ENCODE measurements around the gene PLXNA3.

The PLXNA3 gene

DNA sequence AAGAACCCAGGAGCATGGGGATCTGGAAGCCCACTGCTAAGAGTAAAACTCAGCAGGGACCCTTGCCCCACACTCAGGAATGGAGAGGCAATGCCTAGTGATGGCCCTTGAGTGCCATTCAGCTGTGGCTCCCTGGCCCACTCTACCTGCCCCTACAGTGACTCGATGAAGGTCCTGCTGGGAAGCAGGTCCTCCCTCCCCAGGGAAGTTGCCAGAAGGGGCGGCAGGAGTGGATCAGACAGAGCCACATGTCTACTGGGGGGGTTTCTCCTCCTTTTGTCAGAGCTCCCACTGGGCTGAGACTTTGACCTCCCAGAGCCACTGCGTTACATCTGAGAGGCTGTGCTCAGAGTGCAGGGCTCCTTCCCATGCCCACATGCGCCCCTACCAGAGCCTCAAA is 31.1 kb downstream of the PLXNA3 start:
- peak overlapping the region in 1 of 2 experiments; percentile 82 for H3K4me3 ChIP-seq (ENCODE audit: insufficient read depth in 1 of 2, low read depth in 1 of 2, low read length in 2 of 2)
- no peak overlapping the region for H2BK5ac ChIP-seq (ENCODE audit: low read depth, low read length, poor library complexity, severe bottlenecking)
- H4K8ac ChIP-seq (ENCODE audit: low read length), result no peak overlapping the region
- no peak overlapping the region for H2BK15ac ChIP-seq (ENCODE audit: low read depth, poor library complexity, severe bottlenecking)
- no peak overlapping the region for H3K18ac ChIP-seq (ENCODE audit: low read depth in 1 of 2, low read length in 2 of 2)
- H3K4me1 ChIP-seq (ENCODE audit: control insufficient read depth, insufficient read depth, low read depth, low read length), result peaks cover 26% of the 10 kb centered on the region
- no peak overlapping the region for H4K91ac ChIP-seq (ENCODE audit: low read length)
- H3K23ac ChIP-seq (ENCODE audit: low read length in 2 of 2), result no peak overlapping the region
- peaks cover 14% of the 10 kb centered on the region for H3K79me1 ChIP-seq (replicated peaks; ENCODE audit: low read length, poor library complexity, severe bottlenecking)
- no peak overlapping the region for H2BK120ac ChIP-seq (ENCODE audit: low read depth, low read length)
- H3K9ac ChIP-seq (ENCODE audit: low read length), result peak overlapping the region; percentile 85
- no peak overlapping the region for H3K14ac ChIP-seq (ENCODE audit: low read length in 2 of 2)
- no peak for DNase-seq
- no peak overlapping the region for H2AFZ ChIP-seq (ENCODE audit: low read depth, low read length)
- no peak overlapping the region for H3K27ac ChIP-seq (ENCODE audit: low read length, poor library complexity, severe bottlenecking)
- H2BK12ac ChIP-seq (ENCODE audit: low read length in 2 of 2), result no peak overlapping the region
- peaks cover 25 to 31% of the 10 kb centered on the region in 2 experiments for H3K36me3 ChIP-seq (ENCODE audit: control insufficient read depth in 1 of 2, insufficient read depth in 2 of 2, low read depth in 1 of 2, low read length in 2 of 2)
- no peak overlapping the region for H2AK5ac ChIP-seq (ENCODE audit: low read length, severe bottlenecking)
- WGBS, result 100% methylated on average over 4 of the region's 4 CpGs
- H3K27me3 ChIP-seq (ENCODE audit: control insufficient read depth in 1 of 2, insufficient read depth in 1 of 2, low read length in 2 of 2), result no peaks in the 10 kb centered on the region
- H3K9me3 ChIP-seq (ENCODE audit: control insufficient read depth, low read length), result no peaks in the 10 kb centered on the region
- no peak overlapping the region for H3K4me2 ChIP-seq (ENCODE audit: low read length, poor library complexity, severe bottlenecking)
- H3K4ac ChIP-seq (ENCODE audit: low read depth in 1 of 2, low read length in 2 of 2), result no peak overlapping the region

DNA sequence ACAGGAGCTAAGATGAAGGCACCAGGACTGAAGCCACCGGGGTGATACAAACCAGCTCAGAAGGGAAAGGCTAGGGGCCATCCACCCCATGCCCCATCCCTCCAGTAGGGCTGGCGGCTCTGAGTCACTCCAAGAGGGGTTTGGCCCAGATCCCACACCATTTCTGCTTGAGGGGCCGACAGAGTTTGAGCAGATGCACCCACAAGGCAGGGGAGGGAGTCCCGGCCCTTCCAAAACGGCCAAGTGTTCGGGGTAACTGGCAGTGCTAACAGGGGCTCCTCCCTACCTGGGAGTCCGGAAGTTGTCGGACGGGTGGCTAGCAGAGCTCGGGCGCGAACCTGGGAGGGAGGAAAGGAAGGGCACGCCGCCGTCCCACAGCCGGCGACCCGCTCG is 31.9 kb downstream of the PLXNA3 start:
- Histone ChIP-seq H2BK15ac (ENCODE audit: low read depth, poor library complexity, severe bottlenecking) (peak overlapping the region; percentile 90), H3K4me3 (ENCODE audit: insufficient read depth in 1 of 2, low read depth in 1 of 2, low read length in 2 of 2) (peak overlapping the region; percentile 65 to 82), H4K8ac (ENCODE audit: low read length) (no peak overlapping the region), H3K9me3 (ENCODE audit: control insufficient read depth, low read length) (no peaks in the 10 kb centered on the region), H4K91ac (ENCODE audit: low read length) (peak overlapping the region; percentile 75), H3K9ac (ENCODE audit: low read length) (peak overlapping the region; percentile 85), H3K4ac (ENCODE audit: low read depth in 1 of 2, low read length in 2 of 2) (peak overlapping the region; percentile 67 to 95), H2BK5ac (ENCODE audit: low read depth, low read length, poor library complexity, severe bottlenecking) (no peak overlapping the region), H3K14ac (ENCODE audit: low read length in 2 of 2) (peak overlapping the region in 1 of 2 experiments; percentile 15), H3K36me3 (ENCODE audit: control insufficient read depth in 1 of 2, insufficient read depth in 2 of 2, low read depth in 1 of 2, low read length in 2 of 2) (peaks cover 18 to 23% of the 10 kb centered on the region in 2 experiments), H3K79me1 (replicated peaks; ENCODE audit: low read length, poor library complexity, severe bottlenecking) (peaks cover 7% of the 10 kb centered on the region), H3K27ac (ENCODE audit: low read length, poor library complexity, severe bottlenecking) (peak overlapping the region; percentile 49), H2AFZ (ENCODE audit: low read depth, low read length) (no peak overlapping the region), H2AK5ac (ENCODE audit: low read length, severe bottlenecking) (no peak overlapping the region), H2BK12ac (ENCODE audit: low read length in 2 of 2) (peak overlapping the region in 1 of 2 experiments; percentile 54), H3K23ac (ENCODE audit: low read length in 2 of 2) (no peak overlapping the region), H3K4me1 (ENCODE audit: control insufficient read depth, insufficient read depth, low read depth, low read length) (peaks cover 19% of the 10 kb centered on the region), H3K4me2 (ENCODE audit: low read length, poor library complexity, severe bottlenecking) (peak overlapping the region; percentile 82), H3K27me3 (ENCODE audit: control insufficient read depth in 1 of 2, insufficient read depth in 1 of 2, low read length in 2 of 2) (peaks cover 0 to 5% of the 10 kb centered on the region in 2 experiments), H2BK120ac (ENCODE audit: low read depth, low read length) (no peak overlapping the region), H3K18ac (ENCODE audit: low read depth in 1 of 2, low read length in 2 of 2) (peak overlapping the region; percentile 54 to 88)
- 5% methylated on average over 6 of the region's 19 CpGs for WGBS
- peak; percentile 64 for DNase-seq

GRCh38 chrX:154490414-154491083 is 32.5 kb downstream of the PLXNA3 start, which contains the start of gene SLC10A3:
Gene SLC10A3 (minus strand): TSS chrX:154490629. CDS start chrX:154488940, 1,689 bp downstream.
- Histone ChIP-seq H3K14ac (ENCODE audit: low read length in 2 of 2) (peak within 1 kb of the TSS in 1 of 2 experiments; percentile 48), H4K91ac (ENCODE audit: low read length) (peak within 1 kb of the TSS; percentile 75), H3K4ac (ENCODE audit: low read depth in 1 of 2, low read length in 2 of 2) (peak within 1 kb of the TSS; percentile 67 to 95), H2BK120ac (ENCODE audit: low read depth, low read length) (peak within 1 kb of the TSS; percentile 79), H3K27ac (ENCODE audit: low read length, poor library complexity, severe bottlenecking) (peak within 1 kb of the TSS; percentile 76), H3K9ac (ENCODE audit: low read length) (peak within 1 kb of the TSS; percentile 93), H3K79me1 (replicated peaks; ENCODE audit: low read length, poor library complexity, severe bottlenecking) (peaks cover 5% of the 10 kb centered on the region), H3K4me2 (ENCODE audit: low read length, poor library complexity, severe bottlenecking) (peak within 1 kb of the TSS; percentile 82), H3K4me1 (ENCODE audit: control insufficient read depth, insufficient read depth, low read depth, low read length) (peaks cover 14% of the 10 kb centered on the region), H3K36me3 (ENCODE audit: control insufficient read depth in 1 of 2, insufficient read depth in 2 of 2, low read depth in 1 of 2, low read length in 2 of 2) (peaks cover 15 to 19% of the 10 kb centered on the region in 2 experiments), H3K4me3 (ENCODE audit: insufficient read depth in 1 of 2, low read depth in 1 of 2, low read length in 2 of 2) (peak within 1 kb of the TSS; percentile 65 to 82), H2AFZ (ENCODE audit: low read depth, low read length) (peak within 1 kb of the TSS; percentile 63), H3K23ac (ENCODE audit: low read length in 2 of 2) (no peak within 1 kb of the TSS), H2BK15ac (ENCODE audit: low read depth, poor library complexity, severe bottlenecking) (peak within 1 kb of the TSS; percentile 90), H4K8ac (ENCODE audit: low read length) (no peak within 1 kb of the TSS), H3K27me3 (ENCODE audit: control insufficient read depth in 1 of 2, insufficient read depth in 1 of 2, low read length in 2 of 2) (peaks cover 0 to 5% of the 10 kb centered on the region in 2 experiments), H3K18ac (ENCODE audit: low read depth in 1 of 2, low read length in 2 of 2) (peak within 1 kb of the TSS; percentile 70 to 88), H2BK12ac (ENCODE audit: low read length in 2 of 2) (peak within 1 kb of the TSS in 1 of 2 experiments; percentile 54), H2AK5ac (ENCODE audit: low read length, severe bottlenecking) (peak within 1 kb of the TSS; percentile 51), H2BK5ac (ENCODE audit: low read depth, low read length, poor library complexity, severe bottlenecking) (peak within 1 kb of the TSS; percentile 57), H3K9me3 (ENCODE audit: control insufficient read depth, low read length) (no peaks in the 10 kb centered on the region)
- peak; percentile 94 for DNase-seq
- under 1% methylated on average over 49 of the region's 71 CpGs for WGBS

DNA sequence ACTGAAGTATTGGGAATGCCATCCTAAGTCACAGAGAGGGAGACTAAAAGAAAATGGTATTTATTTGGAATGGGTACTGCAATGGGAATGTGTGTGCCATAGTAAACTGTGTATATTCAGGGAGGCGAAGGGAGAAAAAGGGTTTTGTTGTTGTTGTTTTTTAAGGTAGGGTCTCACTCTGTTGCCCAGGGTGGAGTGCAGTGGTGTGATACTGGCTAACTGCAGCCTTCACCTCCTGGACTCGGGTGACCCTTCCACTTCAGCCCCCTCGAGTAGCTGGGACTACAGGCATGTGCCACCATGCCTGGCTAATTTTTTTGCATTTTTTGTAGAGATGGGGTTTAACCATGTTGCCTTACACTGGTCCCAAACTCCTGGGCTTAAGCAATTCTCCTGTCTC is 36.6 kb downstream of the PLXNA3 start:
- no peak overlapping the region for H2BK120ac ChIP-seq (ENCODE audit: low read depth, low read length)
- H2AK5ac ChIP-seq (ENCODE audit: low read length, severe bottlenecking), result no peak overlapping the region
- H3K9ac ChIP-seq (ENCODE audit: low read length), result no peak overlapping the region
- DNase-seq, result no peak
- H3K9me3 ChIP-seq (ENCODE audit: control insufficient read depth, low read length), result no peaks in the 10 kb centered on the region
- no peak overlapping the region for H2AFZ ChIP-seq (ENCODE audit: low read depth, low read length)
- peaks cover 0 to 5% of the 10 kb centered on the region in 2 experiments for H3K27me3 ChIP-seq (ENCODE audit: control insufficient read depth in 1 of 2, insufficient read depth in 1 of 2, low read length in 2 of 2)
- H3K36me3 ChIP-seq (ENCODE audit: control insufficient read depth in 1 of 2, insufficient read depth in 2 of 2, low read depth in 1 of 2, low read length in 2 of 2), result no peaks in the 10 kb centered on the region
- WGBS, result 77% methylated on average over 3 of the region's 3 CpGs
- no peak overlapping the region for H3K4me2 ChIP-seq (ENCODE audit: low read length, poor library complexity, severe bottlenecking)
- H4K91ac ChIP-seq (ENCODE audit: low read length), result no peak overlapping the region
- H3K18ac ChIP-seq (ENCODE audit: low read depth in 1 of 2, low read length in 2 of 2), result no peak overlapping the region
- H4K8ac ChIP-seq (ENCODE audit: low read length), result no peak overlapping the region
- H2BK5ac ChIP-seq (ENCODE audit: low read depth, low read length, poor library complexity, severe bottlenecking), result no peak overlapping the region
- no peak overlapping the region for H3K4me3 ChIP-seq (ENCODE audit: insufficient read depth in 1 of 2, low read depth in 1 of 2, low read length in 2 of 2)
- H3K79me1 ChIP-seq (replicated peaks; ENCODE audit: low read length, poor library complexity, severe bottlenecking), result no peaks in the 10 kb centered on the region
- H2BK15ac ChIP-seq (ENCODE audit: low read depth, poor library complexity, severe bottlenecking), result no peak overlapping the region
- no peak overlapping the region for H3K23ac ChIP-seq (ENCODE audit: low read length in 2 of 2)
- H2BK12ac ChIP-seq (ENCODE audit: low read length in 2 of 2), result no peak overlapping the region
- no peak overlapping the region for H3K14ac ChIP-seq (ENCODE audit: low read length in 2 of 2)
- H3K4ac ChIP-seq (ENCODE audit: low read depth in 1 of 2, low read length in 2 of 2), result no peak overlapping the region
- no peak overlapping the region for H3K27ac ChIP-seq (ENCODE audit: low read length, poor library complexity, severe bottlenecking)
- no peaks in the 10 kb centered on the region for H3K4me1 ChIP-seq (ENCODE audit: control insufficient read depth, insufficient read depth, low read depth, low read length)

All from mesenchymal stem cell (in vitro differentiated cells and primary cell).